ENCODE results near the gene RXRB.
"Not testable (repeated sequence)": the region's sequence is repeated elsewhere in the genome, so short reads cannot be mapped to it uniquely, and the experiment has no call there.

The RXRB gene

GRCh38 chr6:33151050-33151449, 49.4 kb downstream of the RXRB start:
- Histone ChIP-seq H3K4me1 (ENCODE audit: low read length) (no peaks in the 10 kb centered on the region), H3K36me3 (replicated peaks; ENCODE audit: low read depth, low read length) (no peaks in the 10 kb centered on the region), H3K27me3 (ENCODE audit: low read depth, low read length) (peaks cover 10% of the 10 kb centered on the region), H3K4me2 (ENCODE audit: low read length) (no peak overlapping the region), H3K27ac (ENCODE audit: low read length) (no peak overlapping the region), H3K9me3 (ENCODE audit: insufficient read depth, low read length) (no peaks in the 10 kb centered on the region), H3K79me2 (ENCODE audit: low read length) (no peaks in the 10 kb centered on the region), H4K20me1 (ENCODE audit: insufficient read depth, low read length) (no peaks in the 10 kb centered on the region), H3K4me3 (ENCODE audit: low read length) (no peak overlapping the region), H3K9ac (ENCODE audit: low read length) (no peak overlapping the region), H2AFZ (ENCODE audit: low read depth, low read length) (no peak overlapping the region)
- TF ChIP-seq CTCF (IDR thresholded peaks at IDR 0.05; ENCODE audit: low read depth, low read length) = no peak
- no peak for TF ChIP-seq EZH2phosphoT487 (IDR thresholded peaks at IDR 0.05; ENCODE audit: low read depth)

- H3K27me3 ChIP-seq (ENCODE audit: low read depth, low read length) = peaks cover 10% of the 10 kb centered on the region
- not testable (repeated sequence) for H3K9ac ChIP-seq (ENCODE audit: low read length); H3K4me1 ChIP-seq (ENCODE audit: low read length); H3K27ac ChIP-seq (ENCODE audit: low read length); H3K79me2 ChIP-seq (ENCODE audit: low read length); H3K4me2 ChIP-seq (ENCODE audit: low read length); H2AFZ ChIP-seq (ENCODE audit: low read depth, low read length); H3K9me3 ChIP-seq (ENCODE audit: insufficient read depth, low read length); H4K20me1 ChIP-seq (ENCODE audit: insufficient read depth, low read length); H3K36me3 ChIP-seq (replicated peaks; ENCODE audit: low read depth, low read length); H3K4me3 ChIP-seq (ENCODE audit: low read length)
Measured at GRCh38 chr6:33150560-33150959, 49.9 kb downstream of the RXRB start.

- Histone ChIP-seq H3K36me3 (replicated peaks; ENCODE audit: low read depth, low read length) (no peaks in the 10 kb centered on the region), H3K4me1 (ENCODE audit: low read length) (peaks cover 6% of the 10 kb centered on the region), H3K4me3 (ENCODE audit: low read length) (no peak overlapping the region), H3K9ac (ENCODE audit: low read length) (no peak overlapping the region), H2AFZ (ENCODE audit: low read depth, low read length) (no peak overlapping the region), H3K4me2 (ENCODE audit: low read length) (no peak overlapping the region; the same call in 1 of the 2 replicates), H4K20me1 (ENCODE audit: insufficient read depth, low read length) (no peaks in the 10 kb centered on the region), H3K27ac (ENCODE audit: low read length) (no peak overlapping the region), H3K79me2 (ENCODE audit: low read length) (no peaks in the 10 kb centered on the region), H3K9me3 (ENCODE audit: insufficient read depth, low read length) (no peaks in the 10 kb centered on the region), H3K27me3 (ENCODE audit: low read depth, low read length) (peaks cover 10% of the 10 kb centered on the region)
- TF ChIP-seq EZH2phosphoT487 (IDR thresholded peaks at IDR 0.05; ENCODE audit: low read depth) (no peak), CTCF (IDR thresholded peaks at IDR 0.05; ENCODE audit: low read depth, low read length) (peak; percentile 82)
Measured at GRCh38 chr6:33147807-33148666, 52.4 kb downstream of the RXRB start.

GRCh38 chr6:33144373-33144772, 56.1 kb downstream of the RXRB start:
- Histone ChIP-seq H3K27ac (ENCODE audit: low read length) (no peak overlapping the region), H3K36me3 (replicated peaks; ENCODE audit: low read depth, low read length) (no peaks in the 10 kb centered on the region)

More at GRCh38 chr6:33144373-33144772, 56.1 kb downstream of the RXRB start:
- Histone ChIP-seq H3K4me3 (ENCODE audit: low read length) (no peak overlapping the region), H4K20me1 (ENCODE audit: insufficient read depth, low read length) (no peaks in the 10 kb centered on the region), H3K9me3 (ENCODE audit: insufficient read depth, low read length) (no peaks in the 10 kb centered on the region), H2AFZ (ENCODE audit: low read depth, low read length) (peak overlapping the region; percentile 59; the same call in 1 of the 2 replicates), H3K4me2 (ENCODE audit: low read length) (peak overlapping the region; percentile 18; the same call in 1 of the 2 replicates), H3K4me1 (ENCODE audit: low read length) (peaks cover 11% of the 10 kb centered on the region), H3K79me2 (ENCODE audit: low read length) (no peaks in the 10 kb centered on the region), H3K9ac (ENCODE audit: low read length) (no peak overlapping the region), H3K27me3 (ENCODE audit: low read depth, low read length) (peaks cover 6% of the 10 kb centered on the region)
- TF ChIP-seq CTCF (IDR thresholded peaks at IDR 0.05; ENCODE audit: low read depth, low read length) = no peak
- no peak for TF ChIP-seq EZH2phosphoT487 (IDR thresholded peaks at IDR 0.05; ENCODE audit: low read depth)
